ENCODE measurements around the gene SLC35A4. TPM values are rescaled to one million over a fixed set of nuclear protein-coding genes. Genes with fewer than 3 reads are reported as not detected.
"Not testable (repeated sequence)": the region's sequence is repeated elsewhere in the genome, so short reads cannot be mapped to it uniquely, and the experiment has no call there.

The SLC35A4 gene
- total RNA-seq, 1 donor from 2014 or later: 60.5 TPM

DNA sequence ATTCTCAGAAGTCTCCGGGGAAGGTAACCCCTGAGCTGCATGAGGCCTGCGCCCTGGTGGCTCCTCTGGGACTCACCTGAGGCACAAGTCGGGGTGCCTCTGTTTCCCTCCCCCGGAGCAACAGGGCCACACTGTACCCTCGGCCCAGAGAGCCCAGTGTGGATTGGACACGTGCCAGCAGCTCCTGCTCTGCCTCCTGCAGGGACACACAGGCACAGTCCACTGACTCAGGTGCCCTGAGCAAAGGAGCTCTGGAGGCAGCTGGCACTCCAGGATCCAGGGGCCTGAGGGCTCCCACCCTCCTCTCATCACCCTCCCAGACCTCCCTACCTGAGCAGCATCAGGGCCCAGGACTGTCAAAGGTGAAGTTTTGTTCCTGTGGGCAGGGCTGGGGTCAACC lies 29.5 kb downstream of the SLC35A4 start:
- TF ChIP-seq, protein P1, sequence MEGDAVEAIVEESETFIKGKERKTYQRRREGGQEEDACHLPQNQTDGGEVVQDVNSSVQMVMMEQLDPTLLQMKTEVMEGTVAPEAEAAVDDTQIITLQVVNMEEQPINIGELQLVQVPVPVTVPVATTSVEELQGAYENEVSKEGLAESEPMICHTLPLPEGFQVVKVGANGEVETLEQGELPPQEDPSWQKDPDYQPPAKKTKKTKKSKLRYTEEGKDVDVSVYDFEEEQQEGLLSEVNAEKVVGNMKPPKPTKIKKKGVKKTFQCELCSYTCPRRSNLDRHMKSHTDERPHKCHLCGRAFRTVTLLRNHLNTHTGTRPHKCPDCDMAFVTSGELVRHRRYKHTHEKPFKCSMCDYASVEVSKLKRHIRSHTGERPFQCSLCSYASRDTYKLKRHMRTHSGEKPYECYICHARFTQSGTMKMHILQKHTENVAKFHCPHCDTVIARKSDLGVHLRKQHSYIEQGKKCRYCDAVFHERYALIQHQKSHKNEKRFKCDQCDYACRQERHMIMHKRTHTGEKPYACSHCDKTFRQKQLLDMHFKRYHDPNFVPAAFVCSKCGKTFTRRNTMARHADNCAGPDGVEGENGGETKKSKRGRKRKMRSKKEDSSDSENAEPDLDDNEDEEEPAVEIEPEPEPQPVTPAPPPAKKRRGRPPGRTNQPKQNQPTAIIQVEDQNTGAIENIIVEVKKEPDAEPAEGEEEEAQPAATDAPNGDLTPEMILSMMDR (IDR thresholded peaks at IDR 0.05; ENCODE audit: insufficient read depth, low read length, poor library complexity, severe bottlenecking): no peak
- Histone ChIP-seq H3K27me3 (ENCODE audit: control insufficient read depth, insufficient read depth, low read length) (no peaks in the 10 kb centered on the region), H3K36me3 (ENCODE audit: control insufficient read depth, insufficient read depth, low read length) (no peaks in the 10 kb centered on the region), H3K4me3 (ENCODE audit: low read depth, low read length) (no peak overlapping the region)
- no peak for DNase-seq (ENCODE audit: low read depth)

DNA sequence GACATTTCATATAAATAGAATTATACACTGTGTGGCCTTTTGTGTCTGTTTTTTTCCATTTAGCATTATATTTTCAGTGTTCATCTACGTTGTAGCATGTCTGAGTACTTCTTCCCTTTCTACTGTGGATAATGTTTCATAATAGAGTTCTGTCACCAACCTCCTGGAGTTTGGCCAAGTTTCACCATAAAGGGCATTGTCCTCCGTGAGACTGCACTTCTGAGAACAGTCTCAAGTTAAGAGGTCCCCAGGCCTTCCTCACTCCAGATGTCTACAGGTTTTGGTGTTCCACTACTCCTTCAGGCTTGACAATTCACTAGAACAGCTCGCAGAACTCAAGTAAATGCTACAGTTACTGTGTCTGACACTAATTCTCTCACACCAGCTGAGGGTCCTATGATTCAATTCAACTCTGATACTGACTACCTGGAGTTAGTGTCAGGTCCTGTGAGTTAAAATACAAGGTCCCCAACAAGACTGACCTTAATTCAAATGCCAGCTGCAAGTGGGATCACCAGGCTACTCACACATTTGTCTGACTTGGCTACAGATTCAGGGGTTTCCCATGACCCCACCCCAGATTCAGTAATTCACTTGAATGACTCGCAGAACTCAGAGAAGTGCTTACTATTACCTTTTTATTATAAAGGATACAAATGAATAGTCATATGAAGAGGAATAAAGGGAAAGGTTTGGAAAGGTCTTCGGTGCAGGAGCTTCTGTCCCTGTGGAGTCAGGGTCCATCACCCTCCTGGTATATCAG lies 31.1 kb downstream of the SLC35A4 start:
- no peaks in the 10 kb centered on the region for H3K36me3 ChIP-seq (ENCODE audit: control insufficient read depth, insufficient read depth, low read length)
- TF ChIP-seq, protein P1 (IDR thresholded peaks at IDR 0.05; ENCODE audit: insufficient read depth, low read length, poor library complexity, severe bottlenecking): no peak
- no peak overlapping the region for H3K4me3 ChIP-seq (ENCODE audit: low read depth, low read length)
- no peak for DNase-seq (ENCODE audit: low read depth)
- no peaks in the 10 kb centered on the region for H3K27me3 ChIP-seq (ENCODE audit: control insufficient read depth, insufficient read depth, low read length)

DNA sequence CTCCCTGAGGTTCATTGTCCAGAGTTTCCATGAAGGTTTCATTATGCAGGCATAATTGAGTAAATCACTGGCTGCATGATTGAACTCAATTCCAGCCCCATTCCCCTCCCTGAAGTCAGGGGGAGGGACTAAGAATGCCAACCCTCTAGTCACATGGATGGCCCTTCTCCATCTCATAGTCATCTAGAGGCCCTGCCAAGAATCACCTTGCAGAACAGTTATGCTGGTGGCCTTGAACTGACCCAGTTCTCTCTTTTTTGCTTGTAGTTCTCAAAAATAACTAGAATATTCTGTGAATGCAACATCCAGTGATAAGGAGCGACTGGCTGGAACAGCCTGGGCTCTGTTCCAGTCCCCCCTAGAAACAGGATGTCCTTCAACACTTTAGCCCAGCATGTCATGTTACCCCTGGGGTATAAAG lies 31.7 kb downstream of the SLC35A4 start:
- Histone ChIP-seq H3K4me3 (ENCODE audit: low read depth, low read length) (no peak overlapping the region), H3K36me3 (ENCODE audit: control insufficient read depth, insufficient read depth, low read length) (no peaks in the 10 kb centered on the region), H3K27me3 (ENCODE audit: control insufficient read depth, insufficient read depth, low read length) (no peaks in the 10 kb centered on the region)
- TF ChIP-seq, protein P1 (IDR thresholded peaks at IDR 0.05; ENCODE audit: insufficient read depth, low read length, poor library complexity, severe bottlenecking): no peak
- DNase-seq (ENCODE audit: low read depth): no peak

DNA sequence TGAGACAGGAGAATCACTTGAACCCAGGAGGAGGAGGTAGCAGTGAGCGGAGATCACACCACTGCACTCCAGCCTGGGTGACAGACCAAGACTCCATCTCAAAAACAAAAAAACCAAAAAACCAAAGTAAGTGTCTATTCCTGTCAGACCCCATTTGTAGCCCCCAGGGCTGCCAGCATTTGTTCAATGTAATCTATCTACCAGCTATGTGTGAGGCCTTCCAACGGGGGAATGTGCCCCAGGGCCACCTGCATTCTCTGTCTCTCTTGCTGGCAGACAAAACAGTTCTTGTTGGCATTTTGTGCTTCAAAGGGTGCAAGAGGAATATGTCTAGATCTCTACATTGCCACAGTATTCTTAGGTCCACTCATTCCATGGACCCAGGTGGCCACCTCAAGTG lies 34.2 kb downstream of the SLC35A4 start:
- DNase-seq (ENCODE audit: low read depth): no peak
- Histone ChIP-seq H3K27me3 (ENCODE audit: control insufficient read depth, insufficient read depth, low read length) (no peaks in the 10 kb centered on the region), H3K4me3 (ENCODE audit: low read depth, low read length) (no peak overlapping the region), H3K36me3 (ENCODE audit: control insufficient read depth, insufficient read depth, low read length) (no peaks in the 10 kb centered on the region)
- TF ChIP-seq, protein P1 (IDR thresholded peaks at IDR 0.05; ENCODE audit: insufficient read depth, low read length, poor library complexity, severe bottlenecking): no peak

DNA sequence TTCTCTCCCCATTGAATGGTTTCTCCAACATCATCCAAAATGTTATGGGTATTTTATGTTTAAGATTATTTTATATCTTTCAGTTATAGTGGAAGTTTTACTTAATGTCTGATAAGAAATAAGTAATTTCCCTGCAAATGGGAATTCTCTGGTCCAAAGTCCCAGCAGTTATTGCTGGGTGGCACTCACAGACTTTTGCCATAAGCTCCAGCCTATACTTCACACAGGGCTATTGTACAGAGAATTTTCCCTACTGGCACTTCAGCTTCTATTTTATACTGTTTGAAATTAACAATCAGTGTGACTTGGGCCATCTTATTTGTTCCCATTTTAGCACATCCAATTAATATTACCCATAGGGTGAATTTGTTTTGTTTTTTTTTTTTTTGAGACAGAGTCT lies 35.5 kb downstream of the SLC35A4 start:
- Histone ChIP-seq H3K27me3 (ENCODE audit: control insufficient read depth, insufficient read depth, low read length) (no peaks in the 10 kb centered on the region), H3K36me3 (ENCODE audit: control insufficient read depth, insufficient read depth, low read length) (no peaks in the 10 kb centered on the region), H3K4me3 (ENCODE audit: low read depth, low read length) (no peak overlapping the region)
- TF ChIP-seq, protein P1 (IDR thresholded peaks at IDR 0.05; ENCODE audit: insufficient read depth, low read length, poor library complexity, severe bottlenecking): no peak
- no peak for DNase-seq (ENCODE audit: low read depth)

DNA sequence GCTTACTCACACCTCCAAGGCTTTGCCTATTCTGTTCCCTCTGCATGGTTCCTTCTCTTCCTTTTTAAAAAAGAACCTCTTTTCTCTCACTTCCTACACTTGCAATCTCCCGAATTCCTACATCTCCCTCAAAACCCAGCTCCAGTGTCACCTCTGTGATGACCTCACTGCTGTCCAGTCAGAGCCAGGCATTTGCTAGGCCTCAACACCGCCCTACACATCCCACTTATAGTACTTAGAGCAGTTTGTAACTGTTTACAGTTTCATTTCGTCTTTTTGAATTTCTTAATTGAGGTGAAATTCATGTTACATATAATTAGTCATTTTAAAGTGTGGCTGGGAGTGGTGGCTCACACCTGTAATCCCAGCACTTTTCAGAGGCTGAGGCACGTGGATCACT lies 37.5 kb downstream of the SLC35A4 start:
- Histone ChIP-seq H3K36me3 (ENCODE audit: control insufficient read depth, insufficient read depth, low read length) (no peaks in the 10 kb centered on the region), H3K4me3 (ENCODE audit: low read depth, low read length) (no peak overlapping the region), H3K27me3 (ENCODE audit: control insufficient read depth, insufficient read depth, low read length) (no peaks in the 10 kb centered on the region)
- no peak for DNase-seq (ENCODE audit: low read depth)
- TF ChIP-seq, protein P1 (IDR thresholded peaks at IDR 0.05; ENCODE audit: insufficient read depth, low read length, poor library complexity, severe bottlenecking): no peak

DNA sequence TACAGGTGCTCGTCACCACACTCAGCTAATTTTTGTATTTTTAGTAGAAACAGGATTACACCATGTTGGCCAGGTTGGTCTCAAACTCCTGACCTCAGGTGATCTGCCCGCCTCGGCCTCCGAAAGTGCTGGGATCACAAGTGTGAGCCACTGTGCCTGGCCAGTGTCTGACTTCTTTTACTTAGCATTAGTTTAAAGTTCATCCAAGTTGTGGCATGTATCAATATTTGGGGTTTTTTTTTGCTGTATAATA lies 38.7 kb downstream of the SLC35A4 start:
- H3K27me3 ChIP-seq (ENCODE audit: control insufficient read depth, insufficient read depth, low read length); H3K4me3 ChIP-seq (ENCODE audit: low read depth, low read length); DNase-seq (ENCODE audit: low read depth); H3K36me3 ChIP-seq (ENCODE audit: control insufficient read depth, insufficient read depth, low read length): not testable (repeated sequence)
